Ovary (tissue), 9 donors: ENCODE results near the gene PCBP3. TPM values are rescaled to one million over a fixed set of nuclear protein-coding genes. Genes with fewer than 3 reads are reported as not detected.
"Not testable (repeated sequence)": the region's sequence is repeated elsewhere in the genome, so short reads cannot be mapped to it uniquely, and the experiment has no call there.

Experiments
- DNase-seq, 5 donors: peaks; one replicate each; pipeline ENCODE4 v3.0.0-alpha.2; 2019 to 2020
- H3K27ac ChIP-seq, 2 donors: fragments of 200-600 bp; one replicate each; pipeline versions ENCODE4 v1.5.1 to v1.8.0; 2019 to 2022
- H3K27me3 ChIP-seq: fragments of 200-600 bp; one replicate; pipeline ENCODE4 v1.8.0; 2022
- H3K36me3 ChIP-seq: fragments of 200-600 bp; sonication (generic); one replicate; pipeline ENCODE4 v1.5.1; 2019
- H3K4me1 ChIP-seq: one replicate; pipeline ENCODE4 v1.8.1; 2013; ENCODE audit warnings: mild to moderate bottlenecking, moderate library complexity; ENCODE audit not compliant: insufficient read depth
- H3K4me3 ChIP-seq: fragments of 200-600 bp; sonication (generic); one replicate; pipeline ENCODE4 v1.5.1; 2017
- H3K9me3 ChIP-seq, 2 donors: fragments of 200-600 bp in 1 of 2; sonication (generic) in 1 of 2; one replicate each; pipeline versions ENCODE4 v1.5.1 to v1.8.1; 2013 to 2019; ENCODE audit warnings: mild to moderate bottlenecking in 1 of 2, moderate library complexity in 1 of 2
- CTCF ChIP-seq, 3 donors: fragments of 450-650 bp in 2 of 3; fragments of 200-600 bp in 1 of 3; IDR thresholded peaks; one replicate each; pipeline versions ENCODE4 v1.5.1 to v1.8.0; 2016 to 2022; ENCODE audit warnings: antibody characterized with exemption in 3 of 3, mild to moderate bottlenecking in 1 of 3
- EP300 ChIP-seq: sonication (generic); formaldehyde crosslinking; IDR thresholded peaks from one replicate; pipeline ENCODE4 v1.6.1; 2017; ENCODE audit warnings: antibody characterized with exemption
- POLR2A ChIP-seq: fragments of 450-650 bp; IDR thresholded peaks from one replicate; pipeline ENCODE4 v1.6.1; 2017; ENCODE audit warnings: antibody characterized with exemption, mild to moderate bottlenecking, moderate library complexity
- WGBS, 3 donors: extraction: QIAGEN DNeasy Blood & Tissue Kit in 1 of 3; methylation state at CpG; one replicate each; pipeline versions ENCODE4 v1.1.5 to v1.1.7; 2013 to 2017; 5-methylcytosine and 5-hydroxymethylcytosine counted together
- intact Hi-C, 4 donors: fragments of 100-400 bp; cut with DNase I; formaldehyde crosslinking; loops; one replicate each; pipeline versions ENCODE4 v1.11.0 to v1.15.1; 2022 to 2023
- polyA plus RNA-seq, 2 donors: library from polyadenylated mRNA; stranded (reverse); fragments of 200-250 nt in 1 of 2; fragments of 350-450 nt in 1 of 2; fragmentation: Illumina TruSeq in 1 of 2; extraction: RNeasy Lipid Tissue Mini Kit (QIAGEN cat#74804) in 1 of 2; gene quantifications; one replicate each; pipeline ENCODE4 v1.2.3, GENCODE V29; 2013 to 2014
- total RNA-seq, 7 donors: library from RNA; depleted of rRNA in 2 of 7; stranded (reverse); fragments of >200 nt in 2 of 7; fragmentation: NEBNext Ultra II Directional in 3 of 7; extraction: Animal tissue kit (Norgen Biotek cat#: 25700) in 3 of 7; gene quantifications; one replicate each; pipeline versions ENCODE4 v1.1.0 to v1.2.4, GENCODE V29; 2016 to 2023
- donor health status: DM: no; HTN: no; CAD: no; lungs with moderate emphysema.
- donor health status: DM: no; HTN: no; CAD: no.
- donor health status: Bipolar disorder and iron deficiency.
- donor health status: DM: yes; HTN: yes; CAD: no.
- donor health status: DM: no; HTN: no; CAD: no.
- donor health status: DM: yes; HTN: yes; CAD: no.

PCBP3 gene
- total and polyA plus RNA-seq, 9 donors: 2.4 to 10.1 (median 5.4) TPM

- no peak overlapping the region for H3K27ac ChIP-seq
- no peaks in the 10 kb centered on the region for H3K36me3 ChIP-seq
- H3K4me1 ChIP-seq: no peaks in the 10 kb centered on the region
- TF ChIP-seq POLR2A (no peak), CTCF (IDR thresholded peaks at IDR 0.05) (no peak), EP300 (no peak)
- intact Hi-C loops: no loop called here
- no peak for DNase-seq
- H3K4me3 ChIP-seq: no peak overlapping the region
- 88 to 92% (median 91%) methylated on average over 13 of the region's 13 CpGs for WGBS, 3 donors
- H3K27me3 ChIP-seq: no peaks in the 10 kb centered on the region
- no peaks in the 10 kb centered on the region for H3K9me3 ChIP-seq
These were observed 161.3 kb downstream of the PCBP3 start for GRCh38 chr21:45804809-45805313.

GRCh38 chr21:45805321-45805720 lies 161.8 kb downstream of the PCBP3 start:
- no peaks in the 10 kb centered on the region for H3K9me3 ChIP-seq
- H3K27ac ChIP-seq: no peak overlapping the region
- no peak for DNase-seq
- no peaks in the 10 kb centered on the region for H3K4me1 ChIP-seq
- no peaks in the 10 kb centered on the region for H3K27me3 ChIP-seq
- no peak for TF ChIP-seq EP300
- no peak for TF ChIP-seq POLR2A
- H3K4me3 ChIP-seq: no peak overlapping the region
- intact Hi-C loops: no loop called here
- H3K36me3 ChIP-seq: no peaks in the 10 kb centered on the region
- WGBS, 3 donors: 69 to 78% (median 77%) methylated on average over 6 of the region's 6 CpGs

- no peak for DNase-seq
- Histone ChIP-seq H3K4me3 (no peak overlapping the region), H3K4me1 (no peaks in the 10 kb centered on the region), H3K27me3 (no peaks in the 10 kb centered on the region), H3K9me3 (no peaks in the 10 kb centered on the region), H3K36me3 (no peaks in the 10 kb centered on the region), H3K27ac (no peak overlapping the region)
- intact Hi-C loops: no loop called here
- WGBS, 3 donors: 82 to 88% (median 87%) methylated on average over 11 of the region's 11 CpGs
- TF ChIP-seq CTCF (IDR thresholded peaks at IDR 0.05) (no peak), EP300 (no peak), POLR2A (no peak)
These were observed 162.5 kb downstream of the PCBP3 start for GRCh38 chr21:45806042-45806441.

- H3K9me3 ChIP-seq, H3K27me3 ChIP-seq, intact Hi-C loops, H3K36me3 ChIP-seq, H3K4me3 ChIP-seq, DNase-seq, H3K27ac ChIP-seq, H3K4me1 ChIP-seq: not testable (repeated sequence)
- WGBS, 3 donors: 78 to 93% (median 82%) methylated on average over 3 of the region's 3 CpGs
These were observed 165.1 kb downstream of the PCBP3 start for GRCh38 chr21:45808663-45809062.

GRCh38 chr21:45809421-45809820 lies 165.9 kb downstream of the PCBP3 start:
- Histone ChIP-seq H3K4me1 (no peaks in the 10 kb centered on the region), H3K36me3 (no peaks in the 10 kb centered on the region), H3K9me3 (no peaks in the 10 kb centered on the region), H3K27ac (no peak overlapping the region), H3K4me3 (no peak overlapping the region), H3K27me3 (no peaks in the 10 kb centered on the region)
- TF ChIP-seq POLR2A (no peak), CTCF (IDR thresholded peaks at IDR 0.05) (no peak), EP300 (no peak)
- WGBS, 3 donors: 56 to 65% (median 57%) methylated on average over 13 of the region's 13 CpGs
- DNase-seq: no peak
- intact Hi-C loops: no loop called here
